ENCODE data around the gene MYO1A. TPM values are rescaled to one million over a fixed set of nuclear protein-coding genes. Genes with fewer than 3 reads are reported as not detected.

The MYO1A gene
- total RNA-seq, 1 experiment from 2014 or later = 0.26 TPM

- H3K9ac ChIP-seq (ENCODE audit: extremely low read depth, insufficient read length, low read length) = no peak overlapping the region
- DNase-seq = no peak
- peak overlapping the region; percentile 55 to 94 (median 65); a peak in 6 of 7 replicates for H3K27ac Mint-ChIP-seq
- no peaks in the 10 kb centered on the region; the same call in 1 of the 2 replicates for H3K79me2 ChIP-seq (ENCODE audit: insufficient read depth, low read length)
- no peaks in the 10 kb centered on the region for H3K27me3 ChIP-seq (ENCODE audit: insufficient read depth, low read length)
- no peak overlapping the region for H3K4ac ChIP-seq (ENCODE audit: low read depth, low read length)
- no peak overlapping the region for H3K23ac ChIP-seq (ENCODE audit: insufficient read length, low read depth, low read length)
- no peaks in the 10 kb centered on the region for H4K20me1 ChIP-seq (ENCODE audit: control insufficient read depth, insufficient read depth, insufficient read length)
- H3K4me3 Mint-ChIP-seq = peak overlapping the region; percentile 12 to 21; a peak in 1 of 5 replicates
- H2BK12ac ChIP-seq (ENCODE audit: insufficient read length, low read depth, low read length) = no peak overlapping the region
- H2AK5ac ChIP-seq (ENCODE audit: insufficient read length, low read length) = no peak overlapping the region
- H3K27me3 Mint-ChIP-seq (ENCODE audit: low read depth) = no peaks in the 10 kb centered on the region; the same call in 1 of the 2 replicates
- H3K36me3 Mint-ChIP-seq (ENCODE audit: insufficient read depth in 1 of 3, low read depth in 3 of 3) = peaks cover 15 to 84% (median 68%) of the 10 kb centered on the region in 3 experiments
- no peaks in the 10 kb centered on the region for H3K23me2 ChIP-seq (ENCODE audit: insufficient read length, low read depth, low read length, poor library complexity, severe bottlenecking)
- H4K91ac ChIP-seq (ENCODE audit: insufficient read length, low read depth, low read length) = no peak overlapping the region
- H4K8ac ChIP-seq (replicated peaks; ENCODE audit: insufficient read length, low read depth, low read length) = no peak overlapping the region
- H3K18ac ChIP-seq (ENCODE audit: insufficient read length, low read depth, low read length) = peak overlapping the region; percentile 29
- H2BK20ac ChIP-seq (ENCODE audit: low read depth, low read length, poor library complexity, severe bottlenecking) = no peak overlapping the region
- H3T11ph ChIP-seq (ENCODE audit: low read length) = no peak overlapping the region
- no peaks in the 10 kb centered on the region for H3K9me3 ChIP-seq (ENCODE audit: control insufficient read depth, low read depth, low read length)
- no peak overlapping the region for H4K5ac ChIP-seq (ENCODE audit: insufficient read length, low read depth, low read length)
- H3K14ac ChIP-seq (ENCODE audit: insufficient read depth, low read length) = no peak overlapping the region; the same call in 1 of the 2 replicates
- H3K9me3 Mint-ChIP-seq = no peaks in the 10 kb centered on the region
- no peak overlapping the region for H3K27ac ChIP-seq (ENCODE audit: insufficient read length, low read depth, low read length)
- H2BK15ac ChIP-seq (ENCODE audit: low read depth, low read length) = no peak overlapping the region
- no peak overlapping the region for H2AFZ ChIP-seq (ENCODE audit: low read length)
- H2BK120ac ChIP-seq (ENCODE audit: low read depth, low read length, poor library complexity, severe bottlenecking) = no peak overlapping the region
- H3K56ac ChIP-seq (ENCODE audit: insufficient read length, low read depth, low read length) = no peak overlapping the region
- WGBS (ENCODE audit: extremely low coverage, insufficient read length, low lambda C conversion rate) = no CpG with 5 or more reads among the region's 15 CpGs
- H3K4me1 Mint-ChIP-seq = peaks cover 44 to 56% of the 10 kb centered on the region in 2 experiments
- H3K79me1 ChIP-seq (ENCODE audit: insufficient read depth, low read depth, low read length, poor library complexity, severe bottlenecking) = no peaks in the 10 kb centered on the region
- H3K4me2 ChIP-seq (ENCODE audit: insufficient read depth, insufficient read length, low read length) = no peak overlapping the region
- no peak for TF ChIP-seq CTCF (conservative IDR thresholded peaks at IDR 0.05)
- H2BK5ac ChIP-seq (ENCODE audit: insufficient read length, low read length) = no peak overlapping the region
- no peaks in the 10 kb centered on the region; the same call in 1 of the 2 replicates for H3K4me1 ChIP-seq (ENCODE audit: insufficient read depth, low read length)
These were observed 44.6 kb upstream of the MYO1A start for GRCh38 chr12:57094208-57095160.

Measured in H9 (cell line).